CD4-positive, alpha-beta T cell treated with Interleukin-6 for 4 hours (primary cell): ENCODE results near the gene CALN1.
"Not testable (repeated sequence)": the region's sequence is repeated elsewhere in the genome, so short reads cannot be mapped to it uniquely, and the experiment has no call there.

Experiments
- DNase-seq: peaks from one replicate; pipeline ENCODE4 v3.0.0-alpha.2; 2020; ENCODE audit warnings: mixed read lengths

Gene CALN1

GRCh38 chr7:71937840-71938371 is 474.2 kb downstream of the CALN1 start:
- no peak for DNase-seq

- no peak for DNase-seq
Observed at GRCh38 chr7:71935674-71936073, 476.5 kb downstream of the CALN1 start.

DNA sequence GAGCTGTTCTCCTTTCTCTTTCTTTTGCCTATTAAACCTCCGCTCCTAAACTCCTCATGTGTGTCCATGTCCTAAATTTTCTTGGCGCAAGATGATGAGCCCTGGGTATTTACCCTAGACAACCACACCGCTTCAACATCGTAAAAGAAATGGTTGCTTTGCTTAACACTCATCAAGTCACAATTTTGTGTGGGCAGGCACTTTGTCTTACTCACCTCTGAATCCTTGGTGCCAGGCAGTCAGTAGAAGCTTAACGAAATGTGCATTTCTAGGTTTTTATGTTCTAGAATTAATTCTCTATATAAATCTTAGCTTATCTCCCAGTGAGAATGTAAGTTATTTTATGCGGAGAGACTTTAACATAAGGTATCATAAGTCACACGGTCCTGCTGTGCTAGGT is 478.7 kb downstream of the CALN1 start:
- no peak for DNase-seq

DNA sequence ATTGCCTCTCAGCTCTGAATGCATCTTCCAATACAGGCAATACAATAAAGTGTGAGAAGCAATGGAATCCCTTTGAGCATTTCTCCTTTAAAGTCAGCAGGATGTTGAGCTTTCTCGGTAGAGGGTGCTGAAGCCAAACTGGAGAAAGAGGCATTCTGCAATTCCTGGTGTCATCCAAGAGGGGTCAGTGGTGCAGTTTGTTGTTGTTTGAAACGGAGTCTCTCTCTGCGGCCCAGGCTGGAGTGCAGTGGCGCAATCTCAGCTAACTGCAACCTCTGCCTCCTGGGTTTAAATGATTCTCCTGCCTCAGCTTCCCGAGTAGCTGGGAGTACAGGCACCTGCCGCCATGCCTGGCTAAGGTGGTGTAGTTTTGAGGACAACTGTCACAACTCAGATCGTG is 486.5 kb downstream of the CALN1 start:
- DNase-seq = no peak

DNA sequence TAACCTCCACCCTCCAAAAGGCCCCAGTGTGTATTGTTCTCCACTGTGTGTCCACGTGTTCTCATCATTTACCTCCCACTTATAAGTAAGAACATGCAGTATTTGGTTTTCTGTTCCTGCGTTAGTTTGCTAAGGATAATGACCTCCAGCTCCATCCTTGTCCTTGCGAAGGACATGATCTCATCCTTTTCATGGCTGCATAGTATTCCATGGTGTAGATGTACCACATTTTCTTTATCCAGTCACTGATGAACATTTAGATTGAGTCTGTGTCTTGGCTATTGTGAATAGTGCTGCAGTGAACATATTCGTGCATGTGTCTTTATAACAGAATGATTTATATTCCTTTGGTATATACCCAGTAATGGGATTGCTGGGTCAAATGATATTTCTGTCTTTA is 497.9 kb downstream of the CALN1 start:
- not testable (repeated sequence) for DNase-seq

DNA sequence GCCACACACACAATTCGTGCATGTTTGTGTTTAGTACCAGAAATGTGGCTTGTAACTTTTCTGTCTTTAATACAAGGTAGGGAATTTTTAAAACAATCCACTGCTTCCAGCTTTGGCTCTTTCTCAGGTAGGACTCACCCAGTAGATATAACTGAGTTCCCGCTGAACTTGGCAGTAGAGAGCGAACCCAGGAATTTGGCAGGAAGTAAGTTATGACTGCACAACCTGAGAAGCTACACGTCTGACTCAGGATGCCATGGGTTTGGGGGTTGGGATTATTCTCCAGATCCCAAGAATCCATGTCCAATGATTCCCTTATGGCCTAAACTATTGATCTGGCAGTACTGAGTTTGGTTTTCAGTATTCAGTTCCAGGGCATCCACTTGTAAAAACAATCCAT is 499.7 kb downstream of the CALN1 start:
- no peak for DNase-seq

DNA sequence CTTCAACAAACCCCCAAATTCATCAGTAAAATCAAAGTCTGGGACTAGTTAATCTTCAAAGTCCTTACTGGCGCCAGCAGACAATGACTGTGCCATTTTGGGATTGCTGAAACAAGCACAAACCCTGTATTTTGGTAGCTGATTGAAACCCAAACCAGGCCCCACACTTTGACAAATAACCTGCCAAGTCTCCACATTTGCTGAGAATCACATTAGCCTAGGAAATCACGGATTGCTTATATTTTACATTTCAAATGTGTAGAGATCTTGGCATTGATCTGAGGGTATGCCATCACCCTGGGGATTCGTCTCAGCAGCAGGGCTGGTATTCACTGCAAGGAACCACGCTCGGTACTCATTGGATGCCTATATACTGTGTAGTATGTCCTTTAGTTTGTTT is 501.1 kb downstream of the CALN1 start:
- no peak for DNase-seq

- DNase-seq = no peak
Observed at GRCh38 chr7:71905821-71906220, 506.3 kb downstream of the CALN1 start.

GRCh38 chr7:71904484-71904883 is 507.7 kb downstream of the CALN1 start:
- DNase-seq = no peak

- DNase-seq = no peak
Observed at GRCh38 chr7:71900556-71900955, 511.6 kb downstream of the CALN1 start.

DNA sequence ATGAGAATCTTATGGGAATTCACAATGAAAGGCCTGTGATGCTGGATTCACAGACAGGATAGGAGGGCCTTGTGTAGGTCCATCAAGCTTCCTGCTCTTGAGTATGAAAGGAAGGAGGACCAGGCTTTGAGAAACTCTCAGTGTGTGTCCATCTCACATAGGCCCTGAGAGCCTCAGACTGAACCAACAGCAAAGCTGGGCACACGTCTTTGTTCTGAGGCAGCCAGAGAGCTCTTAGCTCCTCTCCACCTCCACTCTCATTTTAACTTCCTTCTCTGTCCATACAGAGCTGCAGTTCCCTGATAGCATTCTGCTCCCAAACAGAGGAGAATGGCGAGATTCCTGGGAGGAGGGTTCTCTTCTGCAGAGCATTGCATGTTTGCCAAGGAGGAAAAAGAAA is 515.6 kb downstream of the CALN1 start:
- DNase-seq = no peak

DNA sequence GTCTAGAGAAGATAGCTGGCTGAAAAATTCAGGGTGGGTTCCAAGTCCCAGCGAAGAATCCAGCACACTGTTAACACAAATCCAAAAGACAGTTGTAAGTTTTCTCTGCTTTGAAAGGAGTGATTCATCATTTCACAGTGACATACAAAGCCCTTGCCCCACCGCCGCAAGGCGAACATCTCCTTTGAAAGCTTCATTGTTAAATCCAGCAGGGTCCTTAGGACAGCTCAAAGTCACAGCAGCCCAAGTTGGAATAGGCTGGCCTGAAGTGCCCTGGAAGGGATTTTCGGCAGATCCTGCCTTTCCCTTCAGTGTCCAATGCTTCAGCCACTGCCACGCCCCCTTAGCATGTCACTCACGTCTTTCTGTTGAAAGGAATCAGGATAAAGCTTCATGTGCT is 526.1 kb downstream of the CALN1 start:
- DNase-seq = no peak

- DNase-seq = no peak
Observed at GRCh38 chr7:71885487-71885886, 526.7 kb downstream of the CALN1 start.

GRCh38 chr7:71883415-71883814 is 528.7 kb downstream of the CALN1 start:
- no peak for DNase-seq

DNA sequence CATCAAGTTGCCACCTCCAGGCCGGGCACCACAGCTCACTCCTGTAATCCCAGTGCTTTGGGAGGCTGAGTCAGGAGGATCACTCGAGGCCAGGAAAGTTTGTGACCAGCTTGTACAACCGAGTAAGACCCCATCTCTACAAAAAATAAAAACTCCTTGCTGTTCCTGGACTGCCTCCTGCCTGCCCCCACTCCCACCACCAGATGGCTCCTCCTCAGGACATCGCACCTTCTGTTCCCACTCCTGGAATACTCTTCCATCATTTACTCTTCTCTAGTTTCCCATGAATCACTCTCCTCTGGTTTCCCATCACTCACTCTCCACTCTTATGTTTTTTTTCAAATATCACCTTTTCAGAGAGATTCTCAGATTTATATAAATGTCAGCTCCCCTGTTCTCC is 540.7 kb downstream of the CALN1 start:
- no peak for DNase-seq

DNA sequence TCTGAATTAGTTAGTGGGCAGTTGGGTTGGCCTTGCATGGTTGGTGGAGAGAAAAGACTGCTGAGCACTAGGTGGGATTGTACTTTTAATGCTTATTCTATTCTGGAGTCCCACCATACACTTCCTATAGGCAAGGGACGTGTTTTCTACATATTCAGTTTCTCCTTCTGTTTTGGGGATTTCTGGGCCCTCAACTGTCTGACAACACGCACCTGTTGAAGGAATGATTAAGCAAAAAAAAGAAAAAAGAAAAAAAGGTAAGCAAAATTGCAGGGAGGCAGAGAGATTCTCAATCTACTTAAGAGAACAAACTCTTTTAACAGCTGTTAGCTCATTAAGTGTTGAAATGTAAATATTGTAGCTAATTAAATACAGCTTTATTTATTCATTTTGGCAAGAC is 541.3 kb downstream of the CALN1 start:
- DNase-seq = no peak

DNA sequence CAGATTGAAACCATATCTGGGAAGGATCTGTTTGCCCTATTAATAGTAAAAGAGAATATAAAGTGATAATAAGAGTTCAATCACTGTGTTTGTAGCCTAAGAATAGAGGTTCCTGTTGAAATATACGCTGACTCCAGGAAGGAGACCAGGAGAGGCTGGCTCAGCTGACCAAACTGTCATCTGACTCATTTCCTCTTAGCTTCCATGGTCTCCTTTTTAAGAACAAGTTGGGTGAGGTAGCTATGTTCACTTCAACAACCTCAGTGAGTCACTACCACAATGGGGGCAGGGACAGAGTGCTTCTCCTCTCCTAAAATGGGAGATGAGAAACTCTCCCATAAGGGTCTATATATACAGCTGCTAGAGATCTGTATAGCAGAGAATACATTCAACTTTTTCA is 543.3 kb downstream of the CALN1 start:
- DNase-seq = no peak

DNA sequence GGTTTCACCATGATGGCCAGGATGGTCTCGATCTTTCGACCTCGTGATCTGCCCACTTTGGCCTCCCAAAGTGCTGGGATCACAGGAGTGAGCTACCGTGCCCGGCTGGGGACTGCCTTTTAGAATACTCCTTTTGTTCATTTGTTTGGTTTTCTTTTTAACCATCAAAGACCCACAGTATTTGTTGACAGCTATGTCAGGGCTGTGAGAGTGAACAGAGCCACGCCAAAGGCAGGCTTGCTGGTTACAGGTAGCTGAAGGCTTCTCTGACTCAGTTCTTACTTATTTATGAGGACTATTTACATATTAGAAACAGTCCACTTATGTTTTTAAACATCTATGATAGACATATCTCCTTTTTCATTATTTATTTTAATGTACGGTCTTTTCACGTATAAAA is 544.5 kb downstream of the CALN1 start:
- DNase-seq = no peak

- DNase-seq = no peak
Observed at GRCh38 chr7:71865172-71865571, 547.0 kb downstream of the CALN1 start.

- DNase-seq = no peak
Observed at GRCh38 chr7:71864130-71864529, 548.0 kb downstream of the CALN1 start.

GRCh38 chr7:71860572-71860971 is 551.6 kb downstream of the CALN1 start:
- no peak for DNase-seq

- DNase-seq = no peak
Observed at GRCh38 chr7:71857338-71857737, 554.8 kb downstream of the CALN1 start.

- DNase-seq = no peak
Observed at GRCh38 chr7:71854546-71855397, 557.4 kb downstream of the CALN1 start.

DNA sequence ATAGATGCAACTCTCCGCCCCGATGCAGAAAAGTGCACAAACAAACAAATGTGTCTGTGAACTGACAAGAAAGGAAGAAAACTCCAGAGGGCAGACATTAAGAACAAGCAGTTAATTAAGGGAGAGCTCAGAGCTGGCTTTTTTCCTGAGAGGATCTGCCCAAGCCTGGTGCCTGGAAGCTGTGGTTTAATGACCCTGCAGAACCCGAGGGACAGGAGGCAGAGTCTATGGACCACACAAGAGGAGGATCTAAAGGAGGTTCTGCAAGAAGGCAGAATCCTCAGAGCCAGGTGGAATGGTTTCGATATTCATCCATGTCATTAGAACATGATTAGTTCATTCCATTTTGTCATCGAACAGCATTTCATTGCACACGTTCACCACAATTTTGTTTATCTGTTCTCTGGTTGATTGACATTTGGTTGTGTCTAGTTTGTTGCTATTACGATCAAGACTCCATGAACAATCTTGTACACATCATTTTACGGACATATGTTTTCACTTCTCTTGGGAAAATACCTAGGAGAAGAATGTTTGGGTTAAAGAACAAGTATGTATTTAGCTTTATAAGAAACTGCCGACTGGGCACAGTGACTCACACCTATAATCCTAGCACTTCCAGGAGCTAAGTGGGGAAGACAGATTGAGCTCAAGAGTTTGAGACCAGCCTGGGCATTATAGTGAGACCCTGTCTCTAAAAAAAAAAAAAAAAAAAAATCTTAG is 560.2 kb downstream of the CALN1 start:
- no peak for DNase-seq
